ENCODE data around the gene SLC35D3.

SLC35D3 gene

GRCh38 chr6:136889271-136890193, 32.6 kb upstream of the SLC35D3 start:
- TF ChIP-seq TAF1 (IDR thresholded peaks at IDR 0.05; ENCODE audit: low read depth) (no peak), EP300 (IDR thresholded peaks at IDR 0.05; ENCODE audit: borderline replicate concordance) (no peak)

DNA sequence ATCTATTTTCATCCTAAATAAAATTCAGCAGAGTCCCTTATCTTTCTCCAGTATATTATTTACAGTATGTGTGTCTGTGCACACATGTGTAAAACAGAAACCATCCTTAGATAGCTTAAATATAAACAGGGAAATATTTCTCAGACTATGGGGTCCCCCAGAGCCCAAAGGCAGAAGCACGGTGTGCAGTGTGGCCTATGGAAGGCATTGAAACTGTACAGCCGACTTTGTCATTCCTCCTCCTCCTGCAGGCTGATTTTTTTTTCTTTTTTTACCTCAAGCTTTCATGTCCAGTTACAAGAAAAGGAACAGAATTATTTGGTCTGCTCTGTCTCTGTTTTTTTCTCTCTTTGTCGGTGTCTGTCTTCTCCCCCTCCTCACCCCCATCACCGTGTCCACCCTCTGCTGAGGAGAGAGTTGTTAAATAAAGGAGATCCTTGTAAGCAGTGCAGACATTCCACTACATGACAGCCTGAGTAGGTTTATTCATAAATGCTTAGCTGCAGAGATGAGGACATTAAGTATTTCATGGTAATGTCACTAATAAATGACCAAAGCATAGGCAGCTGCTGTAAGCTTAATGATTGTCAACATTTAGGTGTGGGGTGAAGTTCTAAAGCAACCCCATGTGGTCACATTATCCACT, 31.8 kb upstream of the SLC35D3 start:
- no peak for TF ChIP-seq RAD21 (IDR thresholded peaks at IDR 0.05; ENCODE audit: low read depth)
- TF ChIP-seq EP300 (IDR thresholded peaks at IDR 0.05; ENCODE audit: borderline replicate concordance) = no peak
- TF ChIP-seq CEBPB (IDR thresholded peaks at IDR 0.05) = no peak
- no peak for TF ChIP-seq TEAD4 (IDR thresholded peaks at IDR 0.05)
- no peak for TF ChIP-seq ZBTB7A (IDR thresholded peaks at IDR 0.05; ENCODE audit: low read depth)
- TF ChIP-seq, protein P1, sequence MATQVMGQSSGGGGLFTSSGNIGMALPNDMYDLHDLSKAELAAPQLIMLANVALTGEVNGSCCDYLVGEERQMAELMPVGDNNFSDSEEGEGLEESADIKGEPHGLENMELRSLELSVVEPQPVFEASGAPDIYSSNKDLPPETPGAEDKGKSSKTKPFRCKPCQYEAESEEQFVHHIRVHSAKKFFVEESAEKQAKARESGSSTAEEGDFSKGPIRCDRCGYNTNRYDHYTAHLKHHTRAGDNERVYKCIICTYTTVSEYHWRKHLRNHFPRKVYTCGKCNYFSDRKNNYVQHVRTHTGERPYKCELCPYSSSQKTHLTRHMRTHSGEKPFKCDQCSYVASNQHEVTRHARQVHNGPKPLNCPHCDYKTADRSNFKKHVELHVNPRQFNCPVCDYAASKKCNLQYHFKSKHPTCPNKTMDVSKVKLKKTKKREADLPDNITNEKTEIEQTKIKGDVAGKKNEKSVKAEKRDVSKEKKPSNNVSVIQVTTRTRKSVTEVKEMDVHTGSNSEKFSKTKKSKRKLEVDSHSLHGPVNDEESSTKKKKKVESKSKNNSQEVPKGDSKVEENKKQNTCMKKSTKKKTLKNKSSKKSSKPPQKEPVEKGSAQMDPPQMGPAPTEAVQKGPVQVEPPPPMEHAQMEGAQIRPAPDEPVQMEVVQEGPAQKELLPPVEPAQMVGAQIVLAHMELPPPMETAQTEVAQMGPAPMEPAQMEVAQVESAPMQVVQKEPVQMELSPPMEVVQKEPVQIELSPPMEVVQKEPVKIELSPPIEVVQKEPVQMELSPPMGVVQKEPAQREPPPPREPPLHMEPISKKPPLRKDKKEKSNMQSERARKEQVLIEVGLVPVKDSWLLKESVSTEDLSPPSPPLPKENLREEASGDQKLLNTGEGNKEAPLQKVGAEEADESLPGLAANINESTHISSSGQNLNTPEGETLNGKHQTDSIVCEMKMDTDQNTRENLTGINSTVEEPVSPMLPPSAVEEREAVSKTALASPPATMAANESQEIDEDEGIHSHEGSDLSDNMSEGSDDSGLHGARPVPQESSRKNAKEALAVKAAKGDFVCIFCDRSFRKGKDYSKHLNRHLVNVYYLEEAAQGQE (IDR thresholded peaks at IDR 0.05; ENCODE audit: low read depth) = no peak
- TF ChIP-seq NFIC (IDR thresholded peaks at IDR 0.05) = no peak
- no peak for TF ChIP-seq TCF12 (IDR thresholded peaks at IDR 0.05; ENCODE audit: low read depth)
- TF ChIP-seq EGR1 (IDR thresholded peaks at IDR 0.05) = no peak
- TF ChIP-seq, protein P2, sequence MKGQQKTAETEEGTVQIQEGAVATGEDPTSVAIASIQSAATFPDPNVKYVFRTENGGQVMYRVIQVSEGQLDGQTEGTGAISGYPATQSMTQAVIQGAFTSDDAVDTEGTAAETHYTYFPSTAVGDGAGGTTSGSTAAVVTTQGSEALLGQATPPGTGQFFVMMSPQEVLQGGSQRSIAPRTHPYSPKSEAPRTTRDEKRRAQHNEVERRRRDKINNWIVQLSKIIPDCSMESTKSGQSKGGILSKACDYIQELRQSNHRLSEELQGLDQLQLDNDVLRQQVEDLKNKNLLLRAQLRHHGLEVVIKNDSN (IDR thresholded peaks at IDR 0.05) = no peak
- TF ChIP-seq TAF1 (IDR thresholded peaks at IDR 0.05; ENCODE audit: low read depth) = no peak
- no peak for TF ChIP-seq YY1 (IDR thresholded peaks at IDR 0.05; ENCODE audit: low read depth)
- TF ChIP-seq FOXM1 (IDR thresholded peaks at IDR 0.05; ENCODE audit: borderline replicate concordance, low read depth) = no peak
- TF ChIP-seq MAX (IDR thresholded peaks at IDR 0.05) = no peak
- TF ChIP-seq CREB1 (IDR thresholded peaks at IDR 0.05; ENCODE audit: low read depth) = no peak

GRCh38 chr6:136890986-136891385, 31.1 kb upstream of the SLC35D3 start:
- TF ChIP-seq ZBTB7A (IDR thresholded peaks at IDR 0.05; ENCODE audit: low read depth) = no peak
- no peak for TF ChIP-seq CREB1 (IDR thresholded peaks at IDR 0.05; ENCODE audit: low read depth)
- no peak for TF ChIP-seq NFIC (IDR thresholded peaks at IDR 0.05)
- TF ChIP-seq MAX (IDR thresholded peaks at IDR 0.05) = no peak
- TF ChIP-seq, protein P1 (IDR thresholded peaks at IDR 0.05; ENCODE audit: low read depth) = no peak
- no peak for TF ChIP-seq TEAD4 (IDR thresholded peaks at IDR 0.05)
- no peak for TF ChIP-seq YY1 (IDR thresholded peaks at IDR 0.05; ENCODE audit: low read depth)
- no peak for TF ChIP-seq CEBPB (IDR thresholded peaks at IDR 0.05)
- no peak for TF ChIP-seq FOXM1 (IDR thresholded peaks at IDR 0.05; ENCODE audit: borderline replicate concordance, low read depth)
- TF ChIP-seq EGR1 (IDR thresholded peaks at IDR 0.05) = no peak
- TF ChIP-seq, protein P2 (IDR thresholded peaks at IDR 0.05) = no peak
- TF ChIP-seq TCF12 (IDR thresholded peaks at IDR 0.05; ENCODE audit: low read depth) = no peak
- TF ChIP-seq RAD21 (IDR thresholded peaks at IDR 0.05; ENCODE audit: low read depth) = no peak
- no peak for TF ChIP-seq TAF1 (IDR thresholded peaks at IDR 0.05; ENCODE audit: low read depth)
- no peak for TF ChIP-seq EP300 (IDR thresholded peaks at IDR 0.05; ENCODE audit: borderline replicate concordance)

DNA sequence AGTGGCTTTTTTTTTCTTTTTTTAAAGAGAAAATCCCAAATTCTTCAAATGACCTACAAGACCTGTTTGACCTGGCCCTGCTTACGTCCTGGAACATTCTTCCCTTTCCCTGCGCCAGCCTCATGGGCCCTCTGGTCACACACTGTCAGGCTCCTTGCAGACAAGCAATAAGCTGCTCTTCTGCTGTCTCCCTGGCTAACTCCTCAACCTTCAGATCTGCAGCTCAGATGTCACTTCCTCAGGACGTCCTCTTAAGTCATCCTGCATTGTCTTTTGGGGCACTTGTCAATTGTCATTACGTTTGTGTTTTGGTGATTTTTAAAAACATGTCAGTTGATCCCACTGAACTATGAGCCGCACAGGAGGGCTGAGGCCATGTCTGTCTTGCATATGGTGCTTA, 28.9 kb upstream of the SLC35D3 start:
- TF ChIP-seq TAF1 (IDR thresholded peaks at IDR 0.05; ENCODE audit: low read depth) (no peak), YY1 (IDR thresholded peaks at IDR 0.05; ENCODE audit: low read depth) (no peak), TCF12 (IDR thresholded peaks at IDR 0.05; ENCODE audit: low read depth) (no peak), FOXM1 (IDR thresholded peaks at IDR 0.05; ENCODE audit: borderline replicate concordance, low read depth) (no peak), CEBPB (IDR thresholded peaks at IDR 0.05) (no peak), MAX (IDR thresholded peaks at IDR 0.05) (no peak), CREB1 (IDR thresholded peaks at IDR 0.05; ENCODE audit: low read depth) (no peak), EP300 (IDR thresholded peaks at IDR 0.05; ENCODE audit: borderline replicate concordance) (no peak), ZBTB7A (IDR thresholded peaks at IDR 0.05; ENCODE audit: low read depth) (no peak), EGR1 (IDR thresholded peaks at IDR 0.05) (no peak), RAD21 (IDR thresholded peaks at IDR 0.05; ENCODE audit: low read depth) (no peak), TEAD4 (IDR thresholded peaks at IDR 0.05) (no peak), NFIC (IDR thresholded peaks at IDR 0.05) (no peak)
- TF ChIP-seq, protein P1 (IDR thresholded peaks at IDR 0.05; ENCODE audit: low read depth) = no peak
- TF ChIP-seq, protein P2 (IDR thresholded peaks at IDR 0.05) = no peak

Measured in Ishikawa (cell line).